GM18870 (cell line): ENCODE data around the gene MCTP1.

Experiments
- ATAC-seq: cut with Tn5 transposase; IDR thresholded peaks from one replicate; pipeline ENCODE4 v1.9.1; 2021; ENCODE audit warnings: moderate library complexity; ENCODE audit not compliant: unreplicated experiment

The MCTP1 gene

GRCh38 chr5:95080030-95080429 lies 204.9 kb downstream of the MCTP1 start:
- no peak for ATAC-seq

- no peak for ATAC-seq
Measured at GRCh38 chr5:95078868-95079267, 206.0 kb downstream of the MCTP1 start.

- no peak for ATAC-seq
Measured at GRCh38 chr5:95076395-95077185, 208.3 kb downstream of the MCTP1 start.

GRCh38 chr5:95075111-95075510 lies 209.8 kb downstream of the MCTP1 start:
- ATAC-seq = peak; percentile 46

- no peak for ATAC-seq
Measured at GRCh38 chr5:95072281-95072680, 212.6 kb downstream of the MCTP1 start.

GRCh38 chr5:95070866-95071265 lies 214.0 kb downstream of the MCTP1 start:
- no peak for ATAC-seq

GRCh38 chr5:95070453-95070852 lies 214.4 kb downstream of the MCTP1 start:
- no peak for ATAC-seq

GRCh38 chr5:95069948-95070347 lies 214.9 kb downstream of the MCTP1 start:
- ATAC-seq = no peak

- ATAC-seq = no peak
Measured at GRCh38 chr5:95069021-95069420, 215.9 kb downstream of the MCTP1 start.

GRCh38 chr5:95068289-95068910 lies 216.5 kb downstream of the MCTP1 start:
- ATAC-seq = peak; percentile 51

GRCh38 chr5:95066048-95066447 lies 218.8 kb downstream of the MCTP1 start:
- ATAC-seq = no peak

GRCh38 chr5:95063492-95063891 lies 221.4 kb downstream of the MCTP1 start:
- ATAC-seq = no peak

GRCh38 chr5:95060098-95060497 lies 224.8 kb downstream of the MCTP1 start:
- no peak for ATAC-seq

- ATAC-seq = no peak
Measured at GRCh38 chr5:95059636-95060035, 225.3 kb downstream of the MCTP1 start.

GRCh38 chr5:95057615-95058014 lies 227.3 kb downstream of the MCTP1 start:
- no peak for ATAC-seq

- no peak for ATAC-seq
Measured at GRCh38 chr5:95053253-95053652, 231.6 kb downstream of the MCTP1 start.

- no peak for ATAC-seq
Measured at GRCh38 chr5:95050708-95051107, 234.2 kb downstream of the MCTP1 start.

GRCh38 chr5:95048628-95049027 lies 236.3 kb downstream of the MCTP1 start:
- no peak for ATAC-seq

GRCh38 chr5:95045181-95045965 lies 239.5 kb downstream of the MCTP1 start:
- no peak for ATAC-seq

GRCh38 chr5:95044096-95044495 lies 240.8 kb downstream of the MCTP1 start:
- ATAC-seq = no peak

GRCh38 chr5:95043648-95044047 lies 241.2 kb downstream of the MCTP1 start:
- no peak for ATAC-seq

- ATAC-seq = no peak
Measured at GRCh38 chr5:95043234-95043633, 241.7 kb downstream of the MCTP1 start.
